ENCODE measurements around the gene MAMDC2. TPM values are rescaled to one million over a fixed set of nuclear protein-coding genes. Genes with fewer than 3 reads are reported as not detected.

MAMDC2 gene
- total and polyA plus RNA-seq, 2 of the 8 experiments (the other 6 are each of a cell fraction or from before 2014, with no cell fraction given), result 6.1 to 15.4 TPM

- TF ChIP-seq HDAC2 (IDR thresholded peaks at IDR 0.05; ENCODE audit: borderline replicate concordance in 1 of 2, low read depth in 2 of 2, low read length in 2 of 2) (no peak), KDM5A (IDR thresholded peaks at IDR 0.05; ENCODE audit: low read length) (no peak), CTBP2 (IDR thresholded peaks at IDR 0.05; ENCODE audit: borderline replicate concordance, insufficient read depth, insufficient read length, low read length) (no peak), CTCF (IDR thresholded peaks at IDR 0.05; ENCODE audit: control extremely low read depth in 1 of 3, insufficient read depth in 1 of 3, low read depth in 1 of 3, low read length in 3 of 3) (no peak), CHD1 (IDR thresholded peaks at IDR 0.05; ENCODE audit: low read depth, low read length) (no peak), POU5F1 (IDR thresholded peaks at IDR 0.05; ENCODE audit: low read depth, low read length) (no peak), HDAC6 (IDR thresholded peaks at IDR 0.05; ENCODE audit: low read depth, low read length) (no peak)
These were observed 16.7 kb downstream of the MAMDC2 start (continued) for GRCh38 chr9:70060148-70060882.

Measured in H1 (cell line).